Measurements from ENCODE around the gene DBNDD1. TPM values are rescaled to one million over a fixed set of nuclear protein-coding genes. Genes with fewer than 3 reads are reported as not detected.

DBNDD1 gene
- total RNA-seq, 1 donor from 2014 or later: 4.2 TPM

DNA sequence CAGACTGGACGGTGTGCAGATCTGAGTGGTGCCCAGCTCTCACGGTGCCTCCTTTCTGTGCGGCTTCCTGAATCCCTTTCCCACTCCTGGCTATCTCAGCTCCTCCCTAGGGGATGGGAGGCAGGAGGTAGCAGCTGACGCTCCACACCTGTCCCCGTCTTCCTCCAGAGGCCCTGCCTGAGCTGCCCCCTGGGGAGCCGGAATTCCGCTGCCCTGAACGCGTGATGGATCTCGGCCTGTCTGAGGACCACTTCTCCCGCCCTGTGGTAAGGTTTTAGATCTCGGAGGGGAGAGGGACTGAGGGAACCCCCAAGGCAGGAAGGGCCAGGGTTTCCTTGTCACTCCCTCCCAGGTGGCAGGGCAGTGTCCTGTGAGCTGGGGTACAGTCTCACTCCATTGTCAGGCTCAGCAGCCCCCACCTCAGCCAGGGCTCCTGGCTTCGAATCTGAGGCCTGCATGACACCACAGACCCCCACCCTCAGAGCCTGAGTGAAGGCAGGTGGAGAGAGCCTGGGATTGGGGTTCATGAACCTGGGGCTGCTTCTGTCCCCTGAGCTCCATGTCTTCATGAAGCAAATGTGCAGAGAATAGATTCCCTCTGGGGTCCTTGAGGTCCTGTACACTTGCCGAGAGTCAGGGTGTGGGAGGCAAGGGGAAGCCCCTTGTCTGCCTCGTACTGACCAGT lies 64.1 kb downstream of the DBNDD1 start:
- intact Hi-C loops (cut with DNase I): no loop called here
- peaks cover 54% of the 10 kb centered on the region for H3K36me3 ChIP-seq
- no peak for ATAC-seq

More for the DNA sequence above, 64.1 kb downstream of the DBNDD1 start:
- no peaks in the 10 kb centered on the region for H3K4me1 ChIP-seq
- DNase-seq: no peak
- TF ChIP-seq, protein P1, sequence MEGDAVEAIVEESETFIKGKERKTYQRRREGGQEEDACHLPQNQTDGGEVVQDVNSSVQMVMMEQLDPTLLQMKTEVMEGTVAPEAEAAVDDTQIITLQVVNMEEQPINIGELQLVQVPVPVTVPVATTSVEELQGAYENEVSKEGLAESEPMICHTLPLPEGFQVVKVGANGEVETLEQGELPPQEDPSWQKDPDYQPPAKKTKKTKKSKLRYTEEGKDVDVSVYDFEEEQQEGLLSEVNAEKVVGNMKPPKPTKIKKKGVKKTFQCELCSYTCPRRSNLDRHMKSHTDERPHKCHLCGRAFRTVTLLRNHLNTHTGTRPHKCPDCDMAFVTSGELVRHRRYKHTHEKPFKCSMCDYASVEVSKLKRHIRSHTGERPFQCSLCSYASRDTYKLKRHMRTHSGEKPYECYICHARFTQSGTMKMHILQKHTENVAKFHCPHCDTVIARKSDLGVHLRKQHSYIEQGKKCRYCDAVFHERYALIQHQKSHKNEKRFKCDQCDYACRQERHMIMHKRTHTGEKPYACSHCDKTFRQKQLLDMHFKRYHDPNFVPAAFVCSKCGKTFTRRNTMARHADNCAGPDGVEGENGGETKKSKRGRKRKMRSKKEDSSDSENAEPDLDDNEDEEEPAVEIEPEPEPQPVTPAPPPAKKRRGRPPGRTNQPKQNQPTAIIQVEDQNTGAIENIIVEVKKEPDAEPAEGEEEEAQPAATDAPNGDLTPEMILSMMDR (IDR thresholded peaks at IDR 0.05): no peak
- no peak overlapping the region for H3K27ac ChIP-seq
- H3K4me3 ChIP-seq: no peak overlapping the region
- H3K27me3 ChIP-seq (ENCODE audit: low read depth): no peaks in the 10 kb centered on the region
- no peaks in the 10 kb centered on the region for H3K9me3 ChIP-seq

Other genes with a start within 250 kb of the DBNDD1 start
- 7.9 TPM for gene FANCA, start 202.8 kb downstream of the DBNDD1 start, total RNA-seq
- 15.8 TPM for gene SPIRE2, start 191.0 kb downstream of the DBNDD1 start, total RNA-seq
- 152 TPM for gene TCF25, start 145.9 kb downstream of the DBNDD1 start, total RNA-seq
- 5.3 TPM for gene MC1R, start 100.6 kb downstream of the DBNDD1 start, total RNA-seq
- gene TUBB3, start 96.1 kb downstream of the DBNDD1 start, total RNA-seq: 2.1 TPM
- 66.0 TPM for gene DEF8, start 70.7 kb downstream of the DBNDD1 start, total RNA-seq
- gene PRDM7, start 57.9 kb upstream of the DBNDD1 start, total RNA-seq: not detected